GM21367 (cell line): ENCODE measurements around the gene SLC35C1.
"Not testable (repeated sequence)": the region's sequence is repeated elsewhere in the genome, so short reads cannot be mapped to it uniquely, and the experiment has no call there.

Experiments used
- ATAC-seq: cut with Tn5 transposase; IDR thresholded peaks from one replicate; pipeline ENCODE4 v1.9.1; 2021; ENCODE audit not compliant: unreplicated experiment

Gene SLC35C1

DNA sequence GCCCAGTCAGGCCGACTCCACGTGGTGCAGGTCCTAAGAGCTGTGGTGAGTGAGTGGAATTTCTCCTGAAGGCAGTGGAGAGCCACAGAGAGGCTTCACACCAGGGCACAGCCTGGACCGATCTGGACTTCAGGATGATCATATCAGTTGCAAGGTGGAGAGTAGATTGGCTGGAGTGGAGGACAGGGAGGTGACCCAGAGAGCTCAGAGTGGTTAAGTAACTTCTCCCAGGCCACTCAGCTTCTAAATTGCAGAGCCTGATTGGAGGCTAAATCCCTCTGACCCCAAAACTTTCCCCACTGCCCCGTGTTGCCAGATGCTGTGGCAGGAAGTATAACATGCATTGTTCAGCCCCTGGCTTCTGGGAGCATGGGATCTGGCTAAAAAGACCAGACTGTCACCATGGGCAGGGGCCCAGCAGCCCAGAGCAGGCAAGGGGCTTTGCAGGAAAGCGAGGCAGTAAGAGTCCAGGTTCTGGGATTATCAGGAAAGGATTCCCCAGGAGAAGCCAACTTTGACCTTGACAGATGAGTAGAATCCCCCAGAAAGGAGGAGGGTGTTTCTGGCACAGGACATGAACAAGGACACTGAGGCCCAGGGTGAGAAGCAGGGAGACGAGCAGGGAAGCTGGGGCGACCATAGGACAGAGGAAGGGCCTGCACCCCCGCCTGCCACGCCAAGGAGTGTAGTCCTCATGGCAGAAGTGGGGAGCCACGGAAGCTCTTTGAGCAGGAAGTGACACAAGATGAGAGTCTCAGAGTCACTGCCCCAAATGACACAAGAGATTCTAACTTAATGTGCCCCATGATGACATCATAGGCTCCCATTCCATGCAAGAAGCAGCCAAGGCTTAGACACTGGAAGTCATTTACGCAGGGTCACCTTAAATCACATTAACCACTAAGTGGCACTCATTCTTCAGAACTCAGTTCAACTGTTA is 4.8 kb downstream of the SLC35C1 start:
- no peak for ATAC-seq

DNA sequence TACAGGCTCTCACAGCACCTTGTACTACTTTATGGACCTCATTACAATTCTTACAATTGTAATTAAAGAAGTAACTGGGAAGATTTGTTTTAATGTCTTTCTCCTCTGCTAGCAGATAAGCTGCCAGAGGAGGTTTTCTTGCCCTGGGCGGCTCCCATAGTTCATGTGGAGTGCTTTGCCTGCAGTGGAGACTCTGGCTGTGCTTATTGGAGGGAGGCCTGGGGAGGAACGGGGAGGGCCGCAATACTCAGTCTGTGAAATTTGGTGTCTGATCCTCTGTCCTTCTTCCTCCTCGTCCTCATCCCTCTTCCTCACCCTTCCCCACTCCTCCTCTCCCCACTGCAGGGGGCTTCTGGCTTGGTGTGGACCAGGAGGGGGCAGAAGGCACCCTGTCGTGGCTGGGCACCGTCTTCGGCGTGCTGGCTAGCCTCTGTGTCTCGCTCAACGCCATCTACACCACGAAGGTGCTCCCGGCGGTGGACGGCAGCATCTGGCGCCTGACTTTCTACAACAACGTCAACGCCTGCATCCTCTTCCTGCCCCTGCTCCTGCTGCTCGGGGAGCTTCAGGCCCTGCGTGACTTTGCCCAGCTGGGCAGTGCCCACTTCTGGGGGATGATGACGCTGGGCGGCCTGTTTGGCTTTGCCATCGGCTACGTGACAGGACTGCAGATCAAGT is 5.6 kb downstream of the SLC35C1 start:
- no peak for ATAC-seq

DNA sequence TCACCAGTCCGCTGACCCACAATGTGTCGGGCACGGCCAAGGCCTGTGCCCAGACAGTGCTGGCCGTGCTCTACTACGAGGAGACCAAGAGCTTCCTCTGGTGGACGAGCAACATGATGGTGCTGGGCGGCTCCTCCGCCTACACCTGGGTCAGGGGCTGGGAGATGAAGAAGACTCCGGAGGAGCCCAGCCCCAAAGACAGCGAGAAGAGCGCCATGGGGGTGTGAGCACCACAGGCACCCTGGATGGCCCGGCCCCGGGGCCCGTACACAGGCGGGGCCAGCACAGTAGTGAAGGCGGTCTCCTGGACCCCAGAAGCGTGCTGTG is 6.1 kb downstream of the SLC35C1 start:
- ATAC-seq, result no peak

DNA sequence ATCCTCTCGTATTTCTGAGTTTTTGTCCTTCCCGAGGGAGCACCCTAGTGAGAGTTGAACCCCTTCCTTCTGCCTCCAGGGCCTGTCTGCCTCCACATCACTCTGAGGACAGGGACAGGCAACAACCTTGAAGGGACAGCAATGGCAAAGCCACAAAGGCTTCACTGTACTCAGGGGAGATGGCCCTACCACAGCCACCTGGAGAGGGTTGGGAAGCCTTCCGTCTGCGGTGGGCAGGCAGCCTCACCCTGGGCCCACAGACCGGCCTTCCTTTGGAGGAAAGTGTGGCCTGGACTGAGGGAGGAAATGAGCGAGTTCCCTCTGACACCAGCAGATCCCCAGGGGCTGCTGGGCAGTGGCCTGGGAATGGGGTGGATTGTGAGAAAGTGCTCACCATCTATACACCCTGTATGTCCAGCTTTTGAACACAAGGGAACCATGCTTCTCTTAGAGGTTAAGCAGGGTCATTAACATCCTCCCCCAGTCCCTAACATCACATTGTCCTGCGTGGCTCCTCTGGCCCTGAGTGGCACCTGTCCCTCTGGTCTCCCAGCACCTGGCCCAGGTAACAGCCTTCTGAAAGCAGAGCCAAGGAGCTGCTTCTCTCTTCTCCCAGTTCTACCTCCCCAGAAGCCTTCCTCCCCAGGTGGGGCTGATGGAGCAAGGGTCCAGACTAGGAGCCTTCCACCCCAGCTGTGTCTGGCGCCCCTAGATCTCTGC is 6.8 kb downstream of the SLC35C1 start:
- ATAC-seq, result no peak

DNA sequence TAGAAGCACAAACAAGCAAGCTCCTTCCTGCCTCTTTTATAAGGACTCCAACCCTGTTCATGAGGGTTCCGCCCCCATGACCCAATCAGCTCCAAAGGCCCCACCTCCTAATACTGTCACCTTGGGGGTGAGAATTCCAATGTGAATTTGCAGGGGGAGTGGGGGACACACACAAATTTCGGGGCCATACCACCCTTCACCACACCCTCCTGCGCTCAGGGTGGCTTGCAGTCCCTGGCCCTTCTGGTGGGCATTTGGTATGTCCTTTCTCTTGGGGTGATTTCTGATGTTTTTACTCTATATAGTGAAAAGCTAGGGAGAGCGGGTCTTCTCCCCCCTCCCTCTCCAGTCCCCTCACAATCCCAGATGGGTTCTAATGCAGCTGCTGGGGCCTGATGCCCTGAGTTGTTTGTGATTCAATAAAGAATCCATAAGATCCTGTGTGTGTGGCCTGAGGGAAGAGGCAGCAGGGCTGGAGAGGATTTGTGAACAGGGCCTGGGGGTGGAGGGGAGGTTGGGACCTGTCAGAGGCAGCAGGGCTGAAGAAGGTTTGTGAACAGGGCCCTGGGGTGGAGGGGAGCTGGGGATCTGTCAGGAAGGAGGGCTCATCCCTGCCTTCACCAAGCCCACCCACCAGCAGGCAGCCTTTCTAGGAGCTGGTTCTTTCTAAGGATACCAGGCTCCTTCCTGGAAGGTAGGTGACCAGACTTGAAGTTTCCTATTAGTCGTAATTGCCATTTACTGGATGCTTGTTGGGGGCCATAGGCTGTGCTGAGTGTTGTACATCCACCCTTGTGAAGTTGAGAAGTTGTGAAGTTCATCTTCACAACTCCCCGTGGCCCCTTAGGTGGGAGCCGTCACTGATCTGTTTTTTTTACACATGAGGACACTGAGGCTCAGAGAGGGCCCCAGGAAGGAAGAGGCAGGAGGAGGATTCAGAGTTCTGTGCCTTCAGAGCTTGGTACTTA is 7.9 kb downstream of the SLC35C1 start:
- ATAC-seq, result no peak

DNA sequence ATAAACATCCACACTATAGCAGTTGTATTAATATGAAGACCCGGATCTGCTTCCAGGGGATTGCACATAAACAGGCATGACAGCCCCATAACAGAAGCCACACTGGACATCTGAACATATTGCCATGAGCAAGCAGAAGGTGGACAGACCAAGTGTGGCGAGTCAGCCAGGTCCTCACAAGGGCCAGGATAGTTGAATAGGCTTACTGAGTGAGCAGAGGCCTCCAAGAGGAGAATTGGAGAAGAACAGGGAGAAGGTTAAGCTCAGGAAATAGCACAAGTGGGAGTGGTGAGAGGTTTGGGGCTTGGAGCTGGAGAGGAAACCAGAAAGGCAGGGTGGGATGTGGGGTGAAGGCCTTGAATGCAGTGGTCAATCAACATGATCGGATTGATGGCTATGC is 10.8 kb downstream of the SLC35C1 start:
- no peak for ATAC-seq

DNA sequence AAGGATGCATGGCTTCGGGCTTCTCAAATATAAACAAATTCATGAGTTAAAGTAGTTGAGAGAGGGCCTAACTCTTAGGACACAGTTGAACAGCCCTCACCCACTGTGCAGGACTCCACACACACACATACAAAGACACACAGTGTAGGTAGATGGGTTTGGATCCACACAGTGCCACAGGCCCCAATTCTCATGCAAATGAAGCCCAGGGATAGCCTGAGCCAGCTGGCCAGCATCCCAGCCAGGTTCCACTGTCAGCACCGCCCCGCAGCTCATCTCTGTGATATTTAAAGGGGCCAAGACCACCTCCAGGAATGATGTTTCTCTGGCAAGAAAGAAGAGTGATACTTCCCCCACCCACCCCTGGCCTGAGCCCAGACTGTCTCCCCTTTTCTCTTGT is 11.7 kb downstream of the SLC35C1 start:
- no peak for ATAC-seq

DNA sequence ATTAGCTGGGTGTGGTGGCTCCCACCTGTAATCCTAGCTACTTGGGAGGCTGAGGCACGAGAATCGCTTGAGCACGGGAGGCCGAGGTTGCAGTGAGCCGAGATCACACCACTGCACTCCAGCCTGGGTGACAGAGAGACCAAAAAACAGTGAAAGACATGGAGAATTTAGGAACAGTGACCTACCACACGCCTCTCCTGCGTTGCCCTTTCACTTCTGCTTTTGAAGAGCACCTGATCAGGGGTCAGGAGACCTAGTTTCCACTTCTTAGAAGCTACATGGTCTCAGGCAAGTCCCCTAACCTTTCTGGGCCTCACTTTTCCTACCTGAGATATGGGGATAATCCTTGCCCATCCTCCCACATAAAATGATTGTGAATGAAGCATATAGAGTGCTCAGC is 12.2 kb downstream of the SLC35C1 start:
- ATAC-seq, result peak; percentile 76

DNA sequence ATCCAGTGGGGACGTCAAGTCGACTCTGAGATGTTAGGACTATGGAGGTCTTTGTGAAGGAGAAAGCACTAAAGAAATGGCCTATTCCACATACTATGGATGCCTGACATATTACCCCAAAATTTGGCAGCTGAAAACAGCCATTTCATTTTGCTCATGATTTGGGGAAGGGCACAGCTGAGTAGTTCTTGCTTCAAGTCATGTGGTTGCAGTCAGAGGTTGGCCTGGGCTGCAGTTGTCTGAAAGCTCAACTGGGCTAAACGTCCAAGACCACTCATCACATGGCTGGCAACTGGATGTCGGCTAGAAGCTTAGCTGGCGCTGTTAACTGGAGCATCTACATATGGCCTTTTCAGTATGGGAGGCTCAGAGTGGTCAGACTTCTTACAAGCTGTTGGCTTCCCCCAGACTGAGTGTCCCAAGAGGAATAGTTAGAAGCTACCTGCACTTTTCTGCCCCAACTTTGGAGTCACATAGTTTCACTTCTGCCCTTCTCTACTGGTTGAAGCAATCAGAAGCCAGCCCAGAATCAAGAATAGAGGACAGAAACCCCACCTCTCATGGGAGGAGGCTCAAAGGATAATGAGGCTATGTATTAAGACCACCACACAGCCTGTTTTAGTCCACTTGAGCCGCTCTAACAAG is 14.1 kb downstream of the SLC35C1 start:
- no peak for ATAC-seq

DNA sequence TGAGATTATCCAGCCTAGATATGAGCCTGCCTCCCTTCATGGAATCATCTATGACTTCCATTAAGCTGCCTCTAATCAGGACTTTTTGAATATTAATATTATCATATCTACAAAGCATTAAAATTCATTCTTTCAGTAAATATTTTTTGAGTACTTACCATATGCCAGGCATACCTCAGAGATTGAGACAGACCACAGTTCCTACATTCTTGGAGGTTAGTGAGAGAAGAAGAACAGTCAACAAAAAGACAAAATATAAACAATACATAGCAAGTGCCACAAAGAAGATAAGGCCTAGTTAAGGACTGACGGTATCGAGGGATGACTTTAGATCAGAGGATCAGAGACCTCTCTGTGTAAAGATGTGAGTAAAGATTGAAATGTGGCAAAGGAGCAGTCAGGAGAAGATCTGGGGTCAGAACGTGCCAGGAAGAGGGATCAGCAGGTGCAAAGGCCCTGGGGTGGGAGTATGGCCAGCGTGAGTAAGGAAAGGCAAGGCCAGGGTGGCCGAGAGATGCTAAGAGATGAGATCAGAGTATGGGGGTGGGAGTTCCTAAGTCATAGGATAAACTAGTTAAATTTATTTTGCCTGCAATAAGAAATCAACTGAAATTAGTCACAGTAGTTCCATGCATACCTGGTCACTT is 15.4 kb downstream of the SLC35C1 start:
- no peak for ATAC-seq

DNA sequence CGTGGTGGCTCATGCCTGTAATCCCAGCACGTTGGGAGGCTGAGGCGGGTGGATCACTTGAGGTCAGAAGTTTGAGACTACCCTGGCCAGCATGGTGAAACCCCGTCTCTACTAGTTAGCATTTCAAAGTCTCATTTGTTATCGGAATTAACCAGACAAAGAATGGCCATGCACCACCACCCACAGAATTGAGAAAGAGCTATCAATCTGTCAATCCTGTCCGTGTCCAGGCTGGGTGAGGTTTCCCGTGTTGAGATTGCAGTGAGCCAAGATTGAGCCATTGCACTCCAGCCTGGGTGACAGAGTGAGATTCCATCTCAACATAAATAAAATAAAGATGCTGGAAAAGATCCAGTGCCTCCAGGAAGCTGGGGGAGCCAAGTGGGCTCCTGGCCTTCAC is 21.5 kb downstream of the SLC35C1 start:
- not testable (repeated sequence) for ATAC-seq

DNA sequence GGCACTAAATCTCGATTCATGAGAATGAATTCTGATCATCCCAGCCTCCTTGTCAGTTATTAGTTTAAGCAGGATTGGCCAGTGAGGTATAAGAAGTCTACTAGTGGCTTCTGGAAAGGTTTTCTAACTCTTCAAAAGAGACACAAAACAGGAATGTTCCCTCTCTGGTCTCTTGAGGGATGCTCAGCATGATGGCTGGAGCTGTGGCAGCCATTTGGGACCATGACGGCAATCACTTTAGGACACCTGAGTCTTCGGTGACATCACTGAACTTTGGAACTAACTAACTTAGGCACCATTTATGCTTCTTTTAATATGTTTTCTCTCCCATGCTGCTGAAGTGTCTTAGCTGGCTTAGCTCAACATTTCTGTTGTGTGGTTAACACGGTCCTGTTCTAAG is 22.2 kb downstream of the SLC35C1 start:
- no peak for ATAC-seq

DNA sequence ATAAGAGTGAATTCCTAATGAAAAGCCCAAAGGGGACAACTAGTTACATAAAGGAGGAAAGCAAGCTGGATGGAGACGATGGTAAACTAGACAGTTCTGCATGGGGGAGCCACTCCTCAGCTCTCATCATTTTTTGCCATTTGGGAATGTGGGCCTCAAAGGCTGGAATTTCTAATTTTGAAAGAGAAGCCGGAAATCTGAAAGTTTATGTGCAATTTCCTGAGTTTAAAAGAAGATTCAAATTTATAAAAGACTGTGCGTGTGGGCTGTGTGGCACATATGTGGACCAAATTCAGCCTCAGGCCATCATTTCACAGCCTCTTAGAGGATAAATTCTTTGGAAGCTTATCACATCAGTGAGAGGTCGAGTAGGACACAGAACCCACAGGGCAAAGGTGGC is 24.0 kb downstream of the SLC35C1 start:
- no peak for ATAC-seq

DNA sequence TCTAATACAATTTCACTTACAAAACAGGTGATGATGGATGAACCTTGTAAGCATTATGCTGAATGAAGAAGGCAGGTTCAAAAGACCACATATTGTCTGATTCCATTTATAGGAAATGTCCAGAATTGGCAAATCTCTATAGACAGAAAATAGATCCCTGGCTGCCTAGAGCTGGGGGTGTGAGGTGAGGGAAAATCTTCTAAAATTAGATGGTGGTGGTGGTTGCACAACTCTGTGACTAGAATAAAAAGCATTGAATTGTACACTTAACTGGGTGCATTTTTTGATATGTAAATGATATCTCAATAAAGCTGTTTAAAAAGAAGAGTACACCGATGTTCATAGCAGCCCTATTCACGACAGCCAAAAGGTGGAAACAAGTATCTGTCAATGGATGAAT is 25.6 kb downstream of the SLC35C1 start:
- no peak for ATAC-seq

DNA sequence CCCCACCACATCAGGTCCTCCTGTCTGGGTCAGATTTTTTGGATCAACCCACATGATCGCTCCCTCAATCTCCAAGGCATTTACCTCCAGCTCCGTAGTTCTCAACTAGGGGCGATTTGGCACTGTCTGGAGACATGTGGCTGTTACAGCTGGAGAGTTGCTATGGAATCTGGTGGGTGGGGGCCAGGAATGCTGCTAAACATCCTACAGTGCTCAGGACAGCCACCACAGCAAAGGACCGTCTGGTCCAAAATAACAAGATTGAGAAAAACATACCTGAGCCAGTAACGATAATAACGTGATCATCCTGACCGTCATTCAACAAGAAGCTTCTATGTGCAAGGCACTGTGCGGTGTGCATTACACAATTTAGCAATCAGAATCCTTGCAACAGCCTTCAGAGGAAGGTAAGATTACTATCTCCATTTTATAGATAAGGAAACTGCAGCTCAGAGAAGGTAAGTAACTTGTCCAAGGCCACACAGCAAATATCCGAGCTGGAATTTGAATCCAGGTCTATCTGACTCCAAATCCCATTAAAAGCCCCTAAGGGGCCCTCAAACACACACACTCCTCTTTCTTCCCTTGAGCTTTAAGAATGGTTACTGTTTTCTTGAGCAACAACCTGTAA is 28.0 kb downstream of the SLC35C1 start:
- no peak for ATAC-seq

DNA sequence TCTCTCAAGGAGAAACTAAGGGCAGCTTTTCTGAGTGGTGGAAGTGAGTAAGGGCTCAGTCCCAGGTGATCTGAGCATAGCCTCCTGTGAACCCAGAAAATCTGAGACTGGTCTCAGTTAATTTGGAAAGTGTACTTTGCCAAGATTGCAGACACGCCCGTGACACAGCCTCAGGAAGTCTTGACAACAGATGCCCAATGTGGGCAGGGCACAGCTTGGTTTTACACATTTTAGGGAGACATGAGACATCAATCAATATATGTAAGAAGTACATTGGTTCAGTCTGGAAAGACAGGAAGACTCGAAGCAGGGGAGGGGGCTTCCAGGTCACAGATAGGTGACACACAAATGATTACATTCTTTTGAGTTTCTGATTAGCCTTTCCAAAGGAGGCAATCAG is 28.8 kb downstream of the SLC35C1 start:
- no peak for ATAC-seq

DNA sequence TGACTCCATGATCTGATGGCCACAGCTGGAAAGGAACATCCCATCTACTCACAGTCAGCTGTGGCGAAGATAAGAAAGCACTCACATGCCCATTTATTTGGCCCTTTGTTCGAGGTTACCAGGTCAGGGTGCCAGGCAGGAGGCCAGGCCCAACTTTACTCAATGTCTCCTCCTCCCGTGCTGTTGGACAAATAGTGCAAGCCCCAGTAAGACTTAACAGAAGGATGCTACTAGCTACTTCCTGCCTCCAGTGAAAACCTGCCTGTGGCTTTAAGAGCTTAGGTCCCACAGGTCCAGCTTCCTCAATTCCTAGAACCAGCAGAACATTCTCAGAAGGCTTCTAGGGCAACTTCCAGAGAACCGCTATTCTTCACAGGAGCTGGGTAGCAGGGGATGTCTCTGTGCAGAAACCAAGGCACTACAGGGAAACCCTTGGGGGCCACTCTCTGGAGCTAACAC is 29.4 kb downstream of the SLC35C1 start:
- no peak for ATAC-seq

DNA sequence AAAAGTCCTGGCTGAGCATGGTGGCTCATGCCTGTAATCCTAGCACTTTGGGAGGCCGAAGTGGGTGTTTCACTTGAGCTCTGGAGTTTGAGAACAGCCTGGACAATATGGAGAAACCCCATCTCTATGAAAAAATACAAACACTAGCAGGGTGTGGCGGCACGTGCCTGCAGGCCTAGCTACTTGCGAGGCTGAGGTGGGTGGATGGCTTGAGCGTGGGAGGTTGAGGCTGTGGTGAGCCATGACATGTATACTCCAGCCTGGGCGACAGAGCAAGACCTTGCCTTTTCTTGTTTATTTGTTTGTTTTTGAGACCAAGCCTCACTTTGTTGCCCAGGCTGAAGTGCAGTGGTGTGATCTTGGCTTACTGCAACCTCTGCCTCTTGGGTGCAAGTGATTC is 34.3 kb downstream of the SLC35C1 start:
- ATAC-seq, result no peak

DNA sequence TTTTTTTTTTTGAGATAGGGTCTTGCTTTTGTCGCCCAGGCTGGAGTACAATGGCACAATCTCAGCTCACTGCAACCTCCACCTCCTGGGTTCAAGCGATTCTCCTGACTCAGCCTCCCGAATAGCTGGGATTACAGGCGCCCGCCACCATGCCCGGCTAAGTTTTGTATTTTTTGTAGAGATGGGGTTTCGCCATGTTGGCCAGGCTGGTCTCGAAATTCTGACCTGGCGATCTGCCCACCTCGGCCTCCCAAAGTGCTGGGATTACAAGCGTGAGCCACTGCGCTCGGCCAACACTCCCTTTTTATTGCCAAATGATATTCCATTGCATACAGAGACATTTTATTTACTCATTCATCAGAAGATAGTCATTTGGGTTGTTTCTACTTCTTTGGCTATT is 35.3 kb downstream of the SLC35C1 start:
- not testable (repeated sequence) for ATAC-seq
